ENCODE results near the gene S100P.

The S100P gene

DNA sequence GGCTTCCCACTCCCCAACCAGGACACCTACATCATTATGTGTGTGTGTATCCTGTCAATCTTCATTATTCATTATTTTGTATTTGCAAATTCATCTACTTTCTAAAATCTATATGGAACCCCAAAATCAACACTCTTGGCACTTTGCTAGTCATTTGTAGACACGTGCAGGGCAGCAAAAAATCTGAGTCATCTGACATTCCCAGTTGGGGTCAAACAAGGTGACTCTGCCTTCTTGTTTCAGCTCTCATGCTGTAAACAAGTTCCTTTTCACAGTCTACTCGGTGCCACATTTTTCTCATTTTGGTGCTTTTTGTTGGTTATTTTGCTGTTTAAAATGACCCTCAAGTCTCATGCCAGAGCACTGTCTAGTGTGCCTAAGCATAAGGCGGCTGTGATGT lies 10.1 kb downstream of the S100P start:
- TF ChIP-seq, protein P1, sequence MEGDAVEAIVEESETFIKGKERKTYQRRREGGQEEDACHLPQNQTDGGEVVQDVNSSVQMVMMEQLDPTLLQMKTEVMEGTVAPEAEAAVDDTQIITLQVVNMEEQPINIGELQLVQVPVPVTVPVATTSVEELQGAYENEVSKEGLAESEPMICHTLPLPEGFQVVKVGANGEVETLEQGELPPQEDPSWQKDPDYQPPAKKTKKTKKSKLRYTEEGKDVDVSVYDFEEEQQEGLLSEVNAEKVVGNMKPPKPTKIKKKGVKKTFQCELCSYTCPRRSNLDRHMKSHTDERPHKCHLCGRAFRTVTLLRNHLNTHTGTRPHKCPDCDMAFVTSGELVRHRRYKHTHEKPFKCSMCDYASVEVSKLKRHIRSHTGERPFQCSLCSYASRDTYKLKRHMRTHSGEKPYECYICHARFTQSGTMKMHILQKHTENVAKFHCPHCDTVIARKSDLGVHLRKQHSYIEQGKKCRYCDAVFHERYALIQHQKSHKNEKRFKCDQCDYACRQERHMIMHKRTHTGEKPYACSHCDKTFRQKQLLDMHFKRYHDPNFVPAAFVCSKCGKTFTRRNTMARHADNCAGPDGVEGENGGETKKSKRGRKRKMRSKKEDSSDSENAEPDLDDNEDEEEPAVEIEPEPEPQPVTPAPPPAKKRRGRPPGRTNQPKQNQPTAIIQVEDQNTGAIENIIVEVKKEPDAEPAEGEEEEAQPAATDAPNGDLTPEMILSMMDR (conservative IDR thresholded peaks at IDR 0.05) = no peak
- no peak for TF ChIP-seq ZFX (IDR thresholded peaks at IDR 0.05)
- H3K27ac ChIP-seq = peak overlapping the region; percentile 51

DNA sequence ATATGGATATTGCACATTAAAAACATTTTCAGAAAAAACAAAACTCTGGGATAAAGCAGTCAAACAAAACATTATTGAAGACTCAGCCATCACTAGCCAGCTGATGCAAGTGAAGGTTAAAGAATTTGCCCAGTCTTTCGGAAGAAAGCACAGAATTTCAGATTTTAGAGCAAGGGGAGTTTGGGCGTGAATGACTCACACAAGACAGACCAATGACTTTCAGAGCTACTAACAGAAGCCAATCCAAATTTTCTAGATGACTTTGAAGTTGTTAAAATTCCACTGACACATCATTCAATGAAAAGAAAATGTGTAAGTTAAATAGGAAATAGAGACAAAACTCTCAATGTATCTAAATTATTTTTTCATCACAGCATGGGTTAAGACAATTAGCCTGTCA lies 12.0 kb downstream of the S100P start:
- TF ChIP-seq, protein P1 (conservative IDR thresholded peaks at IDR 0.05) = no peak
- TF ChIP-seq ZFX (IDR thresholded peaks at IDR 0.05) = no peak
- H3K27ac ChIP-seq = no peak overlapping the region

DNA sequence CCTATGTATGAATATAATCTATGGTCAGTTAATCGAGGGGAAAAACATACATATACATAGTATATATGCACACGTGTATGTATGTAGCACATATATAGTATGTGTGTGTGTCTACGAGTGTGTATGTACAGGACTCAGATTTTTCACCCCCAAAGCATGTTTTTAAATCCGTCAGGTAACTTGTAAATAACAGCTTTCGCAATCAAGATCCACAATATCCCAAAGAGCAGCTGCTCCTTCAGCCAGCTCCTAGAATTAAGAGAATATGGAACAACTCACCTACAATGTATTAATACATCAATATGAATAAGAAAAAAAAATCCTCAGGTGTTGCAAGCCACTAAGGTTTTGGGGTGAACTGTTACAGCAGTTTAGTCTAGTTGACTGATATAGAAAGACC lies 12.5 kb downstream of the S100P start:
- no peak for TF ChIP-seq ZFX (IDR thresholded peaks at IDR 0.05)
- TF ChIP-seq, protein P1 (conservative IDR thresholded peaks at IDR 0.05) = no peak
- H3K27ac ChIP-seq = no peak overlapping the region

DNA sequence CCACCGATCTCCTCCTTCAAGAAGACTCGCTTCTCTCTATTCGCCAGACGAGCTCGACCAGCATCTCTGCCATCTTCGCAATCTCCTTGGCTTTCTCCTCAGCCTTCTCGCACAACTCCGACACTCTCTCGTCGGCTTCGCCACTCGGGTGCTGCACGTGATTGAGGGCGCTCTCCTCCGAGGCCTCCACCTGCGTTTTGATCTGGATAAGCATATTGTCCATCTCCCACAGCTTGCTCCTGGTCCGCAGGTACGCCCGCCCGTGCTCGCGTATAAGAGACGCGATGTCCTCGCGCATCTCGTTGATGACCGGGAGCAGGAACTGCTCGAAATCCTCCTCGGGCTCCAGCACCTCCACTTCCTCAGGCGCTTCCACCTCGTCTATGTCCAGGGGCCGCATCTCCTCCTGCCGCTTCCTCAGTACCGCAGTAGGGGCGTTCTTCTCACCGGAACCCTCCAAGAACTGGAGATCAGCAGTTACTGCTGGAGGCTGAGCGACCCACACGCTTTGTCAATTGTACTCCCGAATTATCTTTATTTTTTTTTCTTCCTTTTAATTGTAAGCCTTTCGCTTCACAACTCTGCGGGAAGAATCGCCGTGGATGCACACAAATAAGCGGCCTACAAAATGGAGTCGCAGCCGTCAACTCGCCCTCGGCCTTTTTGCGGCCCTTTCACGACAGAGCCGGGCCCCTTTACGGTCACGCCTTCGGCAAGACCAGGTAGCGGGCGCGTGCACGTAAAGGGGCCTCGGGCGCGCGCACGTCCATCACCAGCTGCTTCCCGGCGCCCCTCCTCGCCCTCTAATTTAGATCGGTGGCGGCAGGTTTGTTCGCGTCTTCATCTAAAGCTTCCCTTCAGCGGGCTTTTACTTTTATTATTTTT lies 15.8 kb downstream of the S100P start, which contains the start of gene MRFAP1L1:
MRFAP1L1 (minus strand) TSS at position 636 of the 885 bp plus-strand sequence; CDS start at position 400, 236 bp downstream.
- TF ChIP-seq, protein P1 (conservative IDR thresholded peaks at IDR 0.05) = no peak; the same call in 1 of the 2 replicates
- peak; percentile 52 for TF ChIP-seq ZFX (IDR thresholded peaks at IDR 0.05)
- H3K27ac ChIP-seq = peak within 1 kb of the TSS; percentile 88

- TF ChIP-seq ZFX (IDR thresholded peaks at IDR 0.05) = no peak
- TF ChIP-seq, protein P1 (conservative IDR thresholded peaks at IDR 0.05) = no peak
- H3K27ac ChIP-seq = peak overlapping the region; percentile 88
Measured at GRCh38 chr4:6710282-6710681, 16.6 kb downstream of the S100P start.

- no peak overlapping the region for H3K27ac ChIP-seq
- TF ChIP-seq, protein P1 (conservative IDR thresholded peaks at IDR 0.05) = no peak
- TF ChIP-seq ZFX (IDR thresholded peaks at IDR 0.05) = no peak
Measured at GRCh38 chr4:6710996-6711395, 17.3 kb downstream of the S100P start.

DNA sequence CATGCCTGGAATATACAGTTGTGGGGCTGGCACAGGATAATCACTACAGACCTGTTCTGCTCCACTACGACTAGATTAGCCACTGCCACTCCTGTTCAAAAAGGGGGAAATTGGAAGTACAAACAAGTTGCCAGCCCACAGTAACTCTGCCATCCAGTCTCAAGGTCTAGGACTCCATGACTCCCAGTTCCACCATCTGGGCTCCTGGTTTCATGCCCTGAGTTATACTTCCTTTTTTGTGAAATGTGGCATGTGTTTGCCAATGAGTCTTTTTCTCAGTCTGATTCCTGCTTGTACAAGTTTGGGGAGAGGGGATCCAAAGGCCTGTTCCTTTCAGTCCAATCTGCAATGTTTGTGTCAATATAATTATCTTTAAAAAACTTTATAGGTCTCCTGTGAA lies 21.3 kb downstream of the S100P start:
- H3K27ac ChIP-seq = no peak overlapping the region
- TF ChIP-seq, protein P1 (conservative IDR thresholded peaks at IDR 0.05) = no peak
- TF ChIP-seq ZFX (IDR thresholded peaks at IDR 0.05) = no peak

Data from C4-2B (cell line).